Activated T-cell treated with anti-CD3 and anti-CD28 coated beads, Interleukin-2, amount 50 U/mL, for 24 hours (primary cell): ENCODE data around the gene ZNF490.
A peak's percentile ranks its signal among the peaks of the same experiment; 100 is the strongest.
"Not testable (repeated sequence)": the region's sequence is repeated elsewhere in the genome, so short reads cannot be mapped to it uniquely, and the experiment has no call there.

ENCODE experiments used
- DNase-seq: peaks from one replicate; pipeline ENCODE4 v3.0.0-alpha.2; 2020
- H3K27ac Mint-ChIP-seq: 2 replicates; pipeline ENCODE4 v1.8.0; 2020; ENCODE audit warnings: mild to moderate bottlenecking, mixed read lengths
- H3K27me3 Mint-ChIP-seq: 2 replicates; pipeline ENCODE4 v1.8.0; 2020; ENCODE audit warnings: mixed read lengths
- H3K36me3 Mint-ChIP-seq: 2 replicates; pipeline ENCODE4 v1.8.0; 2020; ENCODE audit warnings: low read depth, mixed read lengths
- H3K4me1 Mint-ChIP-seq: 2 replicates; pipeline ENCODE4 v1.8.0; 2020; ENCODE audit warnings: low read depth, mixed read lengths
- H3K4me3 Mint-ChIP-seq: 2 replicates; pipeline ENCODE4 v1.8.0; 2020; ENCODE audit warnings: mild to moderate bottlenecking, moderate library complexity, mixed read lengths
- H3K9me3 Mint-ChIP-seq: 2 replicates; pipeline ENCODE4 v1.8.0; 2020; ENCODE audit warnings: mixed read lengths

The ZNF490 gene

GRCh38 chr19:12596485-12596884 lies 14.1 kb downstream of the ZNF490 start:
- Mint-ChIP-seq H3K27me3 (no peaks in the 10 kb centered on the region), H3K9me3 (no peaks in the 10 kb centered on the region), H3K4me3 (no peak overlapping the region), H3K27ac (no peak overlapping the region), H3K36me3 (peaks cover 32% of the 10 kb centered on the region), H3K4me1 (no peaks in the 10 kb centered on the region)
- DNase-seq: no peak

GRCh38 chr19:12581100-12581499 lies 29.5 kb downstream of the ZNF490 start:
- Mint-ChIP-seq H3K9me3 (peaks cover 22% of the 10 kb centered on the region), H3K4me1 (no peaks in the 10 kb centered on the region), H3K36me3 (peaks cover 64% of the 10 kb centered on the region), H3K27me3 (no peaks in the 10 kb centered on the region), H3K4me3 (no peak overlapping the region), H3K27ac (no peak overlapping the region)
- no peak for DNase-seq

- Mint-ChIP-seq H3K4me3 (no peak overlapping the region), H3K36me3 (peaks cover 64% of the 10 kb centered on the region), H3K4me1 (no peaks in the 10 kb centered on the region), H3K9me3 (peaks cover 22% of the 10 kb centered on the region), H3K27ac (no peak overlapping the region), H3K27me3 (no peaks in the 10 kb centered on the region)
- no peak for DNase-seq
Measured at GRCh38 chr19:12580180-12580694, 30.4 kb downstream of the ZNF490 start.

- Mint-ChIP-seq H3K36me3 (peaks cover 61% of the 10 kb centered on the region), H3K27ac (no peak overlapping the region), H3K4me1 (peaks cover 7% of the 10 kb centered on the region), H3K9me3 (peaks cover 22% of the 10 kb centered on the region), H3K4me3 (no peak overlapping the region), H3K27me3 (no peaks in the 10 kb centered on the region)
- no peak for DNase-seq
Measured at GRCh38 chr19:12578641-12579040, 32.0 kb downstream of the ZNF490 start.

GRCh38 chr19:12574036-12574435 lies 36.6 kb downstream of the ZNF490 start:
- no peak for DNase-seq
- H3K9me3 Mint-ChIP-seq: no peaks in the 10 kb centered on the region
- H3K27me3 Mint-ChIP-seq: no peaks in the 10 kb centered on the region
- H3K36me3 Mint-ChIP-seq: peaks cover 18% of the 10 kb centered on the region
- H3K4me3 Mint-ChIP-seq: no peak overlapping the region
- H3K4me1 Mint-ChIP-seq: peaks cover 7% of the 10 kb centered on the region
- peak overlapping the region; percentile 45 for H3K27ac Mint-ChIP-seq

GRCh38 chr19:12567951-12568350 lies 42.7 kb downstream of the ZNF490 start:
- Mint-ChIP-seq H3K9me3 (no peaks in the 10 kb centered on the region), H3K27ac (no peak overlapping the region), H3K36me3 (no peaks in the 10 kb centered on the region), H3K27me3 (no peaks in the 10 kb centered on the region), H3K4me1 (peaks cover 5% of the 10 kb centered on the region), H3K4me3 (no peak overlapping the region)
- DNase-seq: no peak

GRCh38 chr19:12566380-12566779 lies 44.2 kb downstream of the ZNF490 start:
- H3K27me3 Mint-ChIP-seq, H3K4me1 Mint-ChIP-seq, H3K36me3 Mint-ChIP-seq, DNase-seq, H3K27ac Mint-ChIP-seq, H3K4me3 Mint-ChIP-seq, H3K9me3 Mint-ChIP-seq: not testable (repeated sequence)

- DNase-seq: peak; percentile 97
Measured at GRCh38 chr19:12564016-12564664, 46.5 kb downstream of the ZNF490 start.

GRCh38 chr19:12555456-12555930 lies 55.1 kb downstream of the ZNF490 start:
- Mint-ChIP-seq H3K27me3 (no peaks in the 10 kb centered on the region), H3K27ac (no peak overlapping the region), H3K4me1 (peaks cover 15% of the 10 kb centered on the region), H3K4me3 (no peak overlapping the region), H3K36me3 (peaks cover 8% of the 10 kb centered on the region), H3K9me3 (no peaks in the 10 kb centered on the region)
- no peak for DNase-seq

More at GRCh38 chr19:12564016-12564664, 46.5 kb downstream of the ZNF490 start:
- Mint-ChIP-seq H3K27me3 (no peaks in the 10 kb centered on the region), H3K4me1 (peaks cover 5% of the 10 kb centered on the region), H3K36me3 (no peaks in the 10 kb centered on the region), H3K9me3 (no peaks in the 10 kb centered on the region), H3K27ac (no peak overlapping the region), H3K4me3 (no peak overlapping the region)

GRCh38 chr19:12551060-12551832 lies 59.4 kb downstream of the ZNF490 start, which contains the start of gene ZNF564:
Gene ZNF564, minus strand, starts transcription at chr19:12551482. Its CDS starts 150 bp downstream, at chr19:12551332.
- peaks cover 32% of the 10 kb centered on the region for H3K36me3 Mint-ChIP-seq
- peak within 1 kb of the TSS; percentile 94 for H3K27ac Mint-ChIP-seq
- DNase-seq: peak; percentile 91
- peaks cover 36% of the 10 kb centered on the region for H3K4me1 Mint-ChIP-seq
- no peaks in the 10 kb centered on the region for H3K27me3 Mint-ChIP-seq
- H3K4me3 Mint-ChIP-seq: peak within 1 kb of the TSS; percentile 92
- H3K9me3 Mint-ChIP-seq: no peaks in the 10 kb centered on the region

- peaks cover 8% of the 10 kb centered on the region for H3K9me3 Mint-ChIP-seq
- peak overlapping the region; percentile 55 for H3K27ac Mint-ChIP-seq
- H3K36me3 Mint-ChIP-seq: peaks cover 63% of the 10 kb centered on the region
- H3K27me3 Mint-ChIP-seq: no peaks in the 10 kb centered on the region
- H3K4me3 Mint-ChIP-seq: no peak overlapping the region
- no peak for DNase-seq
- peaks cover 53% of the 10 kb centered on the region for H3K4me1 Mint-ChIP-seq
Measured at GRCh38 chr19:12546903-12547302, 63.7 kb downstream of the ZNF490 start.

- no peaks in the 10 kb centered on the region for H3K27me3 Mint-ChIP-seq
- DNase-seq: no peak
- H3K9me3 Mint-ChIP-seq: peaks cover 8% of the 10 kb centered on the region
- H3K4me1 Mint-ChIP-seq: peaks cover 49% of the 10 kb centered on the region
- peak overlapping the region; percentile 58 for H3K27ac Mint-ChIP-seq
- H3K36me3 Mint-ChIP-seq: peaks cover 62% of the 10 kb centered on the region
- no peak overlapping the region for H3K4me3 Mint-ChIP-seq
Measured at GRCh38 chr19:12546068-12546467, 64.5 kb downstream of the ZNF490 start.

- H3K27ac Mint-ChIP-seq: peak overlapping the region; percentile 58
- H3K4me1 Mint-ChIP-seq: peaks cover 49% of the 10 kb centered on the region
- H3K4me3 Mint-ChIP-seq: no peak overlapping the region
- no peak for DNase-seq
- peaks cover 8% of the 10 kb centered on the region for H3K9me3 Mint-ChIP-seq
- H3K36me3 Mint-ChIP-seq: peaks cover 67% of the 10 kb centered on the region
- no peaks in the 10 kb centered on the region for H3K27me3 Mint-ChIP-seq
Measured at GRCh38 chr19:12545267-12545666, 65.3 kb downstream of the ZNF490 start.

- no peak for DNase-seq
- Mint-ChIP-seq H3K27ac (peak overlapping the region; percentile 87), H3K27me3 (no peaks in the 10 kb centered on the region), H3K9me3 (peaks cover 12% of the 10 kb centered on the region), H3K36me3 (peaks cover 72% of the 10 kb centered on the region), H3K4me3 (no peak overlapping the region), H3K4me1 (peaks cover 49% of the 10 kb centered on the region)
Measured at GRCh38 chr19:12544401-12544876, 66.2 kb downstream of the ZNF490 start.

GRCh38 chr19:12543855-12544254 lies 66.8 kb downstream of the ZNF490 start:
- H3K36me3 Mint-ChIP-seq: peaks cover 70% of the 10 kb centered on the region

More at GRCh38 chr19:12543855-12544254, 66.8 kb downstream of the ZNF490 start:
- DNase-seq: no peak
- peak overlapping the region; percentile 87 for H3K27ac Mint-ChIP-seq
- H3K4me1 Mint-ChIP-seq: peaks cover 43% of the 10 kb centered on the region
- no peaks in the 10 kb centered on the region for H3K27me3 Mint-ChIP-seq
- no peak overlapping the region for H3K4me3 Mint-ChIP-seq
- H3K9me3 Mint-ChIP-seq: peaks cover 12% of the 10 kb centered on the region
